Measurements from ENCODE around the gene TPST2. TPM values are rescaled to one million over a fixed set of nuclear protein-coding genes. Genes with fewer than 3 reads are reported as not detected.

TPST2 gene
- total and polyA plus RNA-seq, 9 of the 15 experiments (the other 6 are each of a cell fraction or from before 2014, with no cell fraction given), result 14.2 to 123 (median 60.1) TPM

GRCh38 chr22:26586556-26587325, 3.2 kb downstream of the TPST2 start (continued):
- TF ChIP-seq ZNF449 (CRISPR knock-in tag; IDR thresholded peaks at IDR 0.05) (no peak), SMARCA5 (IDR thresholded peaks at IDR 0.05) (no peak), BCOR (IDR thresholded peaks at IDR 0.05) (no peak), HLTF (IDR thresholded peaks at IDR 0.05) (no peak)

GRCh38 chr22:26585104-26585790, 4.7 kb downstream of the TPST2 start:
- FAIRE-seq (no peak), DNase-seq (ENCODE audit: extremely low read depth in 1 of 4, low spot score in 3 of 4) (peak in 1 of 4 experiments; percentile 68), ATAC-seq (0 out of 3 replicates have a peak, but pooled peaks have one; percentile 4)
- peaks cover 21 to 27% of the 10 kb centered on the region in 2 experiments for H3K4me1 ChIP-seq (replicated peaks in 1 of 2; ENCODE audit: control insufficient read depth in 2 of 2, insufficient read depth in 2 of 2, low read length in 2 of 2)
- H3K27ac ChIP-seq (ENCODE audit: extremely low read depth, low read depth, low read length), result peak overlapping the region; percentile 44; the same call in 2 of the 3 replicates
- intact Hi-C loops (cut with micrococcal nuclease), result loop anchor here (10.0 kb wide), 1 partner anchor 100 kb away; the partner anchor contains the start of genes HPS4 and SRRD
- in situ Hi-C loops (cut with MboI), result no loop called here
- peaks cover 96% of the 10 kb centered on the region for H3K79me2 ChIP-seq (ENCODE audit: control insufficient read depth, insufficient read depth, low read length)
- ChIA-PET CTCF (ENCODE audit: low intra/inter-chr PET ratio) (no interaction called here), POLR2A (interaction anchor here (0.8 to 1.4 kb wide), 5 partner anchors 9 to 93 kb away, joined by 3 to 5 read pairs (median 4); no protein-coding TSS in a partner anchor)
- H3K9me1 ChIP-seq (ENCODE audit: control insufficient read depth, insufficient read depth, low read length), result peaks cover 2% of the 10 kb centered on the region
- H3K4me2 ChIP-seq (ENCODE audit: insufficient read depth, low read length), result peak overlapping the region; percentile 53
- peaks cover 74% of the 10 kb centered on the region for H3K36me3 ChIP-seq (ENCODE audit: control insufficient read depth, insufficient read depth, low read length)
- BruUV-seq (replicated peaks), result no TSS peak
- no peaks in the 10 kb centered on the region for H3K9me3 ChIP-seq (replicated peaks; ENCODE audit: control insufficient read depth, insufficient read depth, low read depth, low read length)
- H3K4me3 ChIP-seq, result peak overlapping the region; percentile 16; the same call in 1 of the 2 replicates
- peak overlapping the region; percentile 30 to 41; a peak in 3 of 4 replicates for H3K9ac ChIP-seq (ENCODE audit: insufficient read depth in 1 of 2, low read depth in 2 of 2, low read length in 2 of 2)
- H4K20me1 ChIP-seq (replicated peaks; ENCODE audit: control insufficient read depth, insufficient read depth, low read length), result peaks cover 26% of the 10 kb centered on the region
- WGBS (ENCODE audit: insufficient coverage, low coverage, missing lambda C conversion rate), result 22% methylated on average over 8 of the region's 11 CpGs
- no peaks in the 10 kb centered on the region for H3K27me3 ChIP-seq (ENCODE audit: control insufficient read depth in 2 of 2, insufficient read depth in 2 of 2, low read length in 2 of 2)
- no peak overlapping the region for H2AFZ ChIP-seq (ENCODE audit: low read depth, low read length)
- no peak for TF ChIP-seq ZNF318 (IDR thresholded peaks at IDR 0.05; ENCODE audit: borderline replicate concordance in 1 of 2, low read depth in 1 of 2)
- no peak for TF ChIP-seq CBX1 (IDR thresholded peaks at IDR 0.05; ENCODE audit: low read depth)
- no peak for TF ChIP-seq ATF3 (IDR thresholded peaks at IDR 0.05)
- TF ChIP-seq ATF3 (CRISPR knock-in tag; conservative IDR thresholded peaks at IDR 0.05), result no peak
